HG02970 (cell line): ENCODE data around the gene PGM5.
"Not testable (repeated sequence)": the region's sequence is repeated elsewhere in the genome, so short reads cannot be mapped to it uniquely, and the experiment has no call there.

ENCODE experiments used
- ATAC-seq: cut with Tn5 transposase; IDR thresholded peaks from one replicate; pipeline ENCODE4 v1.9.1; 2021; ENCODE audit warnings: mild to moderate bottlenecking, moderate library complexity, moderate number of reproducible peaks; ENCODE audit not compliant: unreplicated experiment, low FRiP score

The PGM5 gene

GRCh38 chr9:68356380-68357118, at the start of gene PGM5:
TSS of gene PGM5 (plus strand) at chr9:68356611. CDS start at chr9:68357128, 517 bp downstream.
- not testable (repeated sequence) for ATAC-seq

DNA sequence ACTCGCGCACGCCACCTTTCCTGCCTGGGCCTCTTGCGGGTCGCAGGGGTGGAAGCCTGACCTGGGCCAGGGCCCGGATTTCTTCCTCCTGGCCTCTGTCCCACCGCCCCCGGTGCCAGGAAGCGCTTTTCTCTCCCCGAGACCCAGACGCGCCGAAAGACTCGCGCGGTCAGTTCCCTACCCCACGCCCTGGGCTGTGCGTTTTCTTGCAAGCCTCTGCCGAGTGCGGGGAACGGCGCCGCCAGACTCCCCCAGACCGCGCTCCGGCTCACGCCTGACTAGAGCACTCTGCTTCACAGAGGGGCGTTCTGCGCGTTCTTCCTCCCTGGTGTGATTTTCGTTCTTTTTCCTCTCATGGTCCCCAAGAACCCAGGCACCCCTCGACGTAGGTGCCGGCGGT, 49.3 kb upstream of the PGM5 start:
- ATAC-seq: not testable (repeated sequence)

DNA sequence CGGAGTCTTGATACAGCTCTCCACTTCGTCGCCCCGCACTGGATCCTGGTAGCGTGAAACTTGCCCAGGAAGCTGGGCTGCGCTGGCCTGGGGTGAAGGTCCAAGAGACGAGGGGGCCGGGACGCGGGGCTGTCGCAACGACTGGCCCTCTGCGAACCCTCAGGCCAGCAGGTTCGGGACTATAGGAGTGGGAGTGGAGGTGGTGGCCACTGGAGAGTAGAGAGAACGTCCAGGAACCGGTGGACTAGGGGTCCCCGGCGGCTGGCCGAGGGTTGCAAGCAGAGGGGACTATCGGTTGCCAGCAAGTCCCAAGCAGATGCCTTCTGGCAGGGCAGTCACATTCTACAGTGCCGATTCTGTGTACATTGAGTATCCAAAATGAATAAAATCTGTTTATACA, 48.8 kb upstream of the PGM5 start:
- not testable (repeated sequence) for ATAC-seq

GRCh38 chr9:68311208-68311607, 45.2 kb upstream of the PGM5 start:
- not testable (repeated sequence) for ATAC-seq

DNA sequence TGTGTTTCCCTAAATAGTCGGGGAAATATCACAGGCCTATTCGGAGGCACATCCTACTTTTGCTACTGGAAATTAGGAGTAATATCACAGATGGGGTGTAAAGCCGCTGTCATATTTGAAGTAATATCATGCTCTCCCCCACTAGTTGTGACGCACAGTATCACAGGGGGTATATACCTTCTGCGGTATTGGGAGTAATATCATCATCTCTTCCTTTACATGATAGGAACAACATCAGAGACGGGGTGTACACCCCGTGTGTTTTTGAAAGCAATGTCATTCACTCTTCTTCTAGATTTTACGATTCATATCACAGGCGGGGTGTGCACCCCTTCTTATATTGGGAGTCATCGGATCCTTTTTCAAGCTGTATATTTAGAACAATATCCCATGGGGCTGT, 38.2 kb upstream of the PGM5 start:
- not testable (repeated sequence) for ATAC-seq

- ATAC-seq: not testable (repeated sequence)
Observed at GRCh38 chr9:68323749-68324148, 32.7 kb upstream of the PGM5 start.

- ATAC-seq: not testable (repeated sequence)
Observed at GRCh38 chr9:68324518-68324917, 31.9 kb upstream of the PGM5 start.

DNA sequence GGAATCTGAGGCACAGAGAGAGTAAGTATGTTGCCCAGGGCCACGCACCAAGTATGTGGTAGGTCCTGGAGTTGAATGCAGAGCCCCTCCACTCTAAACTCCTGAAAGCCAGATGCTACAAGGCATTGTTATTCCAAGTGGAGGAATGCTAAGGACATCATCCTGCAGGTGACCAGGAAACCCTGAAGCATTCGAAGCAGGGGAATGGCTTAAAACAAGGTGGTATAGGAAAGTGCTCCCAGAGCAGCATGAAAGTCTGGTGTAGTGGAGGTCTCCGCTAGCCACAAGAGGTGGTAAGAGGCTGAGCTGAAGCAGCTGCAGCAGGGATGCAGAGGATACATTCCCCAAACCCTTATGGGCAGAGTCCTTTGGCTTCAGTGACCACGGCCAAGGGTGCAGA, 27.3 kb upstream of the PGM5 start:
- not testable (repeated sequence) for ATAC-seq

DNA sequence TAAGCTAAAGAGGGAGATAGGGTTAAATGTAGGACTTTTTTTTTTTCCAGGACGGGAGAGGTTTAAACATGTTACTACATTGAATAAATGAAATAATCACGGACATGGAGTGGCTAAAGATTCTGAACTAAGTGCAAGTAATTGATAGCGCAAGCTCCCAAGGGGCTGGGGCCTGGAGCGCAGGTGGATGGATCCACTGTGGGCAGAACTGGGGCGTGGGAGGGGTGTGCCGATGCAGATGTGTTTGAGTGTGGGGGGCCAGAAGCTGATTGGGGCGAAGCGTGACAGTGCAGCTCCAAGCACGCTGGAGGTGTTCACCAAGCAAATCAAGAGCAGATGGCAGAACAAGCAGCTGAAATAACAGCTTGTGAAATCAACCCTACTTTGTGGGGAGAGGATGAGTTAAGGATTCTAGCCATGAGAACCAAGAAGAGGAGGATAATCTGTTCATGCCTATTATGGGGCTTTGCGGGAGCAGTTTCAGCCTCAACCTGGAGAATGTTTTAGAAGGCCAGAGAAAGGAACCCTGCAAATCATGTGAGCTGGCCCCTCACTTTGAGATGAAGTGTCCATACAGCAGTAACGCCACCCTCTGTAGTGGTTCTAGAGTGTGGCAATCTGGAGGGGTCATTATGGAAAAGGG, 25.8 kb upstream of the PGM5 start:
- not testable (repeated sequence) for ATAC-seq

GRCh38 chr9:68332122-68332521, 24.3 kb upstream of the PGM5 start:
- not testable (repeated sequence) for ATAC-seq

- ATAC-seq: not testable (repeated sequence)
Observed at GRCh38 chr9:68335935-68336334, 20.5 kb upstream of the PGM5 start.

DNA sequence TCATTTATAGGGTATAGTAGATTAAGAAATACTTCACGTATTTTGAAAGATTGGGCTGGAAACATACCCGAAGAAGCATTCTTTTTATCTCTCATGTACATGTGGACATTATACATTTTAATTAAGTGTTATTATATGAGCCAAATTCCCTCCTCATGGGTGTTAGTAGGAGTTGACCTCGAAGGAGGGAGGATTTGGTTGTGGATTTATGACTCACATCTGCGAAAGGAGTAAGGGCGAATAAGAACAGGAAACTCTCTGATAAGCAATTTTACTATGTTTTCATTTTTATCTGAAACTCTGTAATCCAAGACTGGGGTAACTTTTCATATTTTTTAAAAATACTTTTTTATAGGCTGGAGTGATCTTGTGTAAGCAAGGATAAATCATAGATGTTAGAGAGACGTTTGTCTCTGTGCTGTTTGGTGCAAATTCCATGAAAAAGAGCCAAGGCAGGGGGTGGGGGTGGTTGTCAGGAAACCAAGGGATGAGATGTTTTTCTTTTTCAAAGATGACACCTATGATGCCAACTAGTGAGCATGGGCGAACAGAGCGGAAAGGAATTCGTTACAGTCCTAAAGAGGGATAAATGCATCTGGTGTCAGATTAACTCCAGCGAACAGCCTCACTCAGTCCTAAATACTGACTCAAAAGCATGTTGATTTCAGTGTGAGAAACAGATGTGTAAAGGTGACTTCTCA, 19.6 kb upstream of the PGM5 start:
- ATAC-seq: not testable (repeated sequence)

- ATAC-seq: not testable (repeated sequence)
Observed at GRCh38 chr9:68338000-68338399, 18.4 kb upstream of the PGM5 start.

DNA sequence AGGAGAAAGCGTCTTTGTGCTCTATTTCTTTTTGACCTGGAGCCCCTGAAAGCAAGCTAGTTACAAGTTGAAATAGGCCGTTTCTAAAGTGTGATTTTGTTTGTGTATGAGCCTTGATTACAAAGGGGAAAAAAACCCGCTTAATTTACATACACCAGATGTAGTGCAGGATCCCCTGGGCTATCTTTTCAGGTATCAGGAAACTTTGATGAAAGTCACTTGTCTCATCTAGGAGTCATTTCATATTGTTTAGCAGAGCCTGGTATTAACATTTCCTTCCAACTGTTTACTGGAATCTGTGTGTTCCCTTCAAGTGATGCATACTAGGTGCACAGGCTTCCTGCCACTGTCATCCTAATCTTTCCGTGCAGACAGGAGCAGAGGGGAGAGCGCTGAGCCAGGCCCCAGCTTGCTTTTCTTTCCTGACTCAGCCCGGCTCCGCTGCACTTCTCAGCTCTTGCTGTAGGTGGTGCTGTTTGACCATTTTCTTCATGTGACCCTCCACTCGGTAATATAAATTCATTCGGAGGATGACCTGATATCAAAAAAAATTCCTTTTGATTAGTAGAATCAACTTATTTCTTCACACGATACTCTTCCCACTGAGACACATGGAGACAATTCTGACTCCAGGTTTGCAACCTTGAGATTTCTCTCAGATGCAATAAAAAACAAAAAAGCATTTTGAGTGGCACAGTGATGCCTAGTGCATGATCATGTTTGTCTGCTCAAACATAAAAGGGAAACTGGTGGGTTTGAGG, 14.0 kb upstream of the PGM5 start:
- not testable (repeated sequence) for ATAC-seq

- not testable (repeated sequence) for ATAC-seq
Observed at GRCh38 chr9:68343242-68343641, 13.2 kb upstream of the PGM5 start.

GRCh38 chr9:68343992-68344391, 12.4 kb upstream of the PGM5 start:
- not testable (repeated sequence) for ATAC-seq

- ATAC-seq: not testable (repeated sequence)
Observed at GRCh38 chr9:68351689-68352088, 4.7 kb upstream of the PGM5 start.

GRCh38 chr9:68355993-68356379, 425 bp upstream of the PGM5 start:
- not testable (repeated sequence) for ATAC-seq

DNA sequence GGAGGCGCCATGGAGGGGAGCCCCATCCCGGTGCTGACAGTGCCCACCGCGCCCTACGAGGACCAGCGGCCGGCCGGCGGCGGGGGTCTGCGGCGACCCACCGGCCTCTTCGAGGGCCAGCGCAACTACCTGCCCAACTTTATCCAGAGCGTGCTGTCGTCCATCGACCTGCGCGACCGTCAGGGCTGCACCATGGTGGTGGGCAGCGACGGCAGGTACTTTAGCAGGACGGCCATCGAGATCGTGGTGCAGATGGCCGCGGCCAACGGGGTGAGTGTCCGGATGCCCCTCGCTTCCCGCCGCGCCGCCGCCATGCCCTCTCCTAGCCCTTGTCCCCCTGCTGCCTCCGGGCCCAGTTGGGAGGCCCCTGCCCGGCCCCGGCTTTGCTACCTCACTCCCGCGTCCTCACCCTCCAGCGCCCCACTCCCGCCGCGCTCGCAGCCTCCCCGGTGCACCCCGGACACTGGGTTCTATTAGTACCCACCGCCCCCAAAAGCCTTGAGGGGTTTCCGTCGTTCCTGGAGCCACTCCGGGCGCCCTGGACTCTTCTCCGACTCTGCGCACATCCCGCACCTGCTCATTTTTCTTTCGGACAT, 806 bp downstream of the PGM5 start:
- ATAC-seq: not testable (repeated sequence)

DNA sequence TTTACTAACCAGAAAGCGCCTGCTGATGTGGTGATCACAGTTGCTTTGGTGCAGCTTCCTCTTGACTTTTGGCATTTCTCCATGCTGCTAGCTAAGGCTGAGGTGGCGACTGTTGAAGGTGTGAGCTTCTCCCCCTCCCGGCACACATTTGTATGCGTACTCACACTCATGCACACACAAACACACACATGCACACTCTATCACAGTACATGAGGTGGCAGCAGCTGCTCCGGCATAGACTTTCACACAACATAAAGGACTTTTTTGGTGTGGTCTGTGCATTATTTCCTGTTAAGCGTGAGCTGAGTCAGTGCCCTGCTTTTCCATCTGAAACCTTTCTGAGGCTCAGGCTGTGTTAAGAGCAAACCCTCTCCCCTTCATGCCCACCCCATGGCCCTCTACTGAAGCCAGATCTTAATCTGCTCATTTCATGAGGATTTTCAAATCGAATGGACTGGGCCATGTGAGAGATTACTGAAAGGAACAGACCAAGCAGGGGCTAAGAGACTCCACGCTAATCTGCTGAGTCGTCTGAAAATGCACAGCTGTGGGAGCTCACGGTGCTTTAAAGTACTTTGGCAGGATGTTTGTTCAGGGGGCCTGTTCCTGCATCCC, 10.6 kb downstream of the PGM5 start:
- not testable (repeated sequence) for ATAC-seq
